ENCODE results near the gene UBQLN3. TPM values are rescaled to one million over a fixed set of nuclear protein-coding genes. Genes with fewer than 3 reads are reported as not detected.

The UBQLN3 gene
- total and polyA plus RNA-seq, 4 donors = 0.06 to 1.4 (median 0.28) TPM; not detected in 1

- 18 to 25% methylated on average over 1 of the region's 1 CpG for WGBS, 2 donors
- DNase-seq (no peak), ATAC-seq (ENCODE audit: insufficient read depth, low FRiP score) (no peak)
- H3K27me3 ChIP-seq (ENCODE audit: control insufficient read depth in 3 of 3, insufficient read depth in 3 of 3, low read length in 2 of 3) = no peaks in the 10 kb centered on the region
- no peaks in the 10 kb centered on the region for H3K4me1 ChIP-seq (ENCODE audit: control insufficient read depth in 5 of 5, insufficient read depth in 5 of 5, low read length in 5 of 5)
- H3K36me3 ChIP-seq (ENCODE audit: control insufficient read depth in 4 of 4, insufficient read depth in 4 of 4, low read length in 4 of 4) = no peaks in the 10 kb centered on the region
- H3K27ac ChIP-seq (ENCODE audit: low read depth in 1 of 2, low read length in 1 of 2) = no peak overlapping the region
- no peaks in the 10 kb centered on the region for H3K9me3 ChIP-seq (ENCODE audit: control insufficient read depth in 4 of 4, insufficient read depth in 3 of 4, low read length in 3 of 4)
- no peak for TF ChIP-seq CTCF (IDR thresholded peaks at IDR 0.05; ENCODE audit: control extremely low read depth, extremely low read depth)
- H3K4me3 ChIP-seq = no peak overlapping the region
- no peak overlapping the region for H3K9ac ChIP-seq (ENCODE audit: insufficient read depth in 1 of 2, low read length in 2 of 2)
These were observed 18.7 kb upstream of the UBQLN3 start for GRCh38 chr11:5528495-5528894.

GRCh38 chr11:5527716-5528115 is 18.0 kb upstream of the UBQLN3 start:
- DNase-seq = no peak
- 95 to 99% methylated on average over 5 of the region's 5 CpGs for WGBS, 2 donors
- no peaks in the 10 kb centered on the region for H3K4me1 ChIP-seq (ENCODE audit: control insufficient read depth in 5 of 5, insufficient read depth in 5 of 5, low read length in 5 of 5)

GRCh38 chr11:5524756-5525155 is 15.0 kb upstream of the UBQLN3 start:
- no peak overlapping the region for H3K4me3 ChIP-seq
- ATAC-seq (ENCODE audit: insufficient read depth, low FRiP score) (no peak), DNase-seq (no peak)
- TF ChIP-seq CTCF (IDR thresholded peaks at IDR 0.05; ENCODE audit: control extremely low read depth, extremely low read depth) = no peak
- H3K9ac ChIP-seq (ENCODE audit: insufficient read depth in 1 of 2, low read length in 2 of 2) = no peak overlapping the region
- H3K9me3 ChIP-seq (ENCODE audit: control insufficient read depth in 4 of 4, insufficient read depth in 3 of 4, low read length in 3 of 4) = peaks cover 0 to 3% (median 0%) of the 10 kb centered on the region in 4 donors
- H3K4me1 ChIP-seq (ENCODE audit: control insufficient read depth in 5 of 5, insufficient read depth in 5 of 5, low read length in 5 of 5) = no peaks in the 10 kb centered on the region
- H3K36me3 ChIP-seq (ENCODE audit: control insufficient read depth in 4 of 4, insufficient read depth in 4 of 4, low read length in 4 of 4) = no peaks in the 10 kb centered on the region
- WGBS, 2 donors = 74 to 75% methylated on average over 3 of the region's 3 CpGs
- H3K27ac ChIP-seq (ENCODE audit: low read depth in 1 of 2, low read length in 1 of 2) = no peak overlapping the region
- no peaks in the 10 kb centered on the region for H3K27me3 ChIP-seq (ENCODE audit: control insufficient read depth in 3 of 3, insufficient read depth in 3 of 3, low read length in 2 of 3)

More at GRCh38 chr11:5527716-5528115, 18.0 kb upstream of the UBQLN3 start:
- no peak overlapping the region for H3K27ac ChIP-seq (ENCODE audit: low read depth in 1 of 2, low read length in 1 of 2)
- H3K9ac ChIP-seq (ENCODE audit: insufficient read depth in 1 of 2, low read length in 2 of 2) = no peak overlapping the region
- no peak for TF ChIP-seq CTCF (IDR thresholded peaks at IDR 0.05; ENCODE audit: control extremely low read depth, extremely low read depth)
- no peak for ATAC-seq (ENCODE audit: insufficient read depth, low FRiP score)
- no peak overlapping the region for H3K4me3 ChIP-seq
- no peaks in the 10 kb centered on the region for H3K27me3 ChIP-seq (ENCODE audit: control insufficient read depth in 3 of 3, insufficient read depth in 3 of 3, low read length in 2 of 3)
- no peaks in the 10 kb centered on the region for H3K36me3 ChIP-seq (ENCODE audit: control insufficient read depth in 4 of 4, insufficient read depth in 4 of 4, low read length in 4 of 4)
- H3K9me3 ChIP-seq (ENCODE audit: control insufficient read depth in 4 of 4, insufficient read depth in 3 of 4, low read length in 3 of 4) = peaks cover 0 to 3% (median 0%) of the 10 kb centered on the region in 4 donors

- Histone ChIP-seq H3K9me3 (ENCODE audit: control insufficient read depth in 4 of 4, insufficient read depth in 3 of 4, low read length in 3 of 4) (peaks cover 0 to 3% (median 0%) of the 10 kb centered on the region in 4 donors), H3K4me1 (ENCODE audit: control insufficient read depth in 5 of 5, insufficient read depth in 5 of 5, low read length in 5 of 5) (no peaks in the 10 kb centered on the region), H3K4me3 (no peak overlapping the region), H3K9ac (ENCODE audit: insufficient read depth in 1 of 2, low read length in 2 of 2) (no peak overlapping the region), H3K36me3 (ENCODE audit: control insufficient read depth in 4 of 4, insufficient read depth in 4 of 4, low read length in 4 of 4) (no peaks in the 10 kb centered on the region), H3K27ac (ENCODE audit: low read depth in 1 of 2, low read length in 1 of 2) (no peak overlapping the region), H3K27me3 (ENCODE audit: control insufficient read depth in 3 of 3, insufficient read depth in 3 of 3, low read length in 2 of 3) (no peaks in the 10 kb centered on the region)
- DNase-seq = no peak
- no peak for ATAC-seq (ENCODE audit: insufficient read depth, low FRiP score)
- WGBS, 2 donors = 89 to 100% methylated on average over 2 of the region's 2 CpGs
- TF ChIP-seq CTCF (IDR thresholded peaks at IDR 0.05; ENCODE audit: control extremely low read depth, extremely low read depth) = no peak
These were observed 12.6 kb upstream of the UBQLN3 start for GRCh38 chr11:5522308-5522707.

Measured in lung (tissue), 12 donors.